GM13976 (cell line): ENCODE data around the gene RAET1G.
"Not testable (repeated sequence)": the region's sequence is repeated elsewhere in the genome, so short reads cannot be mapped to it uniquely, and the experiment has no call there.

Source experiments
- DNase-seq: peaks from one replicate; pipeline ENCODE4 v3.0.0; 2012; ENCODE audit warnings: low spot score
- in situ Hi-C: fragments of 300-500 bp; cut with MboI; formaldehyde crosslinking; loops from one replicate; pipeline ENCODE4 v1.12.0; 2022; ENCODE audit warnings: low sequenced_read_pairs, mixed read lengths, inconsistent platforms; ENCODE audit not compliant: unreplicated experiment
- TF ChIP-seq, protein P1 (sequence below): IDR thresholded peaks from 2 replicates; pipeline ENCODE4 v1.5.1; 2012; ENCODE audit warnings: borderline replicate concordance, mild to moderate bottlenecking; ENCODE audit not compliant: insufficient read depth; ENCODE audit errors: extremely low read depth, missing control alignments, control extremely low read depth

RAET1G gene

DNA sequence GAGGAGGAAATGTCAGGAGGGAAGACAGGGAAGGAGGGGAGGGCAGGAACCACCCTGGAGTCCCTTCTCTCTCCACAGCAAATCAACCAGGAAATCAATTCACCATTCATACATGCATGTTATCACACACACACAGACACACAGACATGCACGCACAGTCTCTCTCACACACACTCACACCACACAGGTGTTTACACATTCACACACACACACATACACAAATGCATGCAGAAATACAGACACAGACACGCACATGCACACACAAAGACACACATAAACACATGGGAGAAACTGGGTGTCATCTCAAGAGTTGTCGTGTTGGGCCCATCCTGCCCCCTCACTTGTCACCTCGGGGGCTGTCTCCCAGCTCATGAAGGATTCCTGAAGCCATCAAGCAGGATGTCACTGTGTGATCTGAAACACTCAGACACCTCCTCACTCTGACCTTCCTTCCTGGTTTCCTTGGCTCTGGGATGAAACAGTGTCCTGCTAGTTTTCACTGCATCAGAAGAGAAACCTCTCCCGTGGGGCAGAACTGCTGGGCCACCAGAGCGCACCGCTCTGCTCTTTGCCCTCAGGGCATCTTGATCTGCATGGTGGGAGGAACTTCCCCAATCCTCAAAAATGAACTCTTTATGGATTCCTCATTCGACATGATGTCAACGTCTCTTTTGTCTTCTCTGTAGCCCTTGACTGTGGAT, 9.2 kb downstream of the RAET1G start:
- DNase-seq, result no peak
- TF ChIP-seq, protein P1, sequence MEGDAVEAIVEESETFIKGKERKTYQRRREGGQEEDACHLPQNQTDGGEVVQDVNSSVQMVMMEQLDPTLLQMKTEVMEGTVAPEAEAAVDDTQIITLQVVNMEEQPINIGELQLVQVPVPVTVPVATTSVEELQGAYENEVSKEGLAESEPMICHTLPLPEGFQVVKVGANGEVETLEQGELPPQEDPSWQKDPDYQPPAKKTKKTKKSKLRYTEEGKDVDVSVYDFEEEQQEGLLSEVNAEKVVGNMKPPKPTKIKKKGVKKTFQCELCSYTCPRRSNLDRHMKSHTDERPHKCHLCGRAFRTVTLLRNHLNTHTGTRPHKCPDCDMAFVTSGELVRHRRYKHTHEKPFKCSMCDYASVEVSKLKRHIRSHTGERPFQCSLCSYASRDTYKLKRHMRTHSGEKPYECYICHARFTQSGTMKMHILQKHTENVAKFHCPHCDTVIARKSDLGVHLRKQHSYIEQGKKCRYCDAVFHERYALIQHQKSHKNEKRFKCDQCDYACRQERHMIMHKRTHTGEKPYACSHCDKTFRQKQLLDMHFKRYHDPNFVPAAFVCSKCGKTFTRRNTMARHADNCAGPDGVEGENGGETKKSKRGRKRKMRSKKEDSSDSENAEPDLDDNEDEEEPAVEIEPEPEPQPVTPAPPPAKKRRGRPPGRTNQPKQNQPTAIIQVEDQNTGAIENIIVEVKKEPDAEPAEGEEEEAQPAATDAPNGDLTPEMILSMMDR, result no peak
- in situ Hi-C loops, result no loop called here

DNA sequence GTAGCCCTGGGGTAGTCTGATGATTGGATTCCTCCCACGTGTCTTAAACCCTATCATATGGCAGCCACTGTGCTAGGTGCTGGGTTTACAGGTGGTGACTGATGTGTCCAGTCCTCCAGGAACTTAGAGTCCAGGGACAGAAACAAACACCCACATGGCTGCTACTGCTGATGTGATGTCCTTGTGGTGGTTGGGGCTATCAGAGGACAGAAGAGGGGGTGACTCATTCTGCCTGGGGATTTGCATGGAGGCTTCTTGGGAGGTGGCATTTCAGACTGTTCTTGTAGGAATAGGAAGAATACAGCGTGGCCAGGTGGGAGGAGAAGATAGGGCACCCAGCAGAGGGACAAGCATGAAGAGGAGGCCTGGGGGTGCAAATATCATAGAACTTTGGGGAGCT, 9.8 kb downstream of the RAET1G start:
- no peak for DNase-seq
- in situ Hi-C loops, result no loop called here
- TF ChIP-seq, protein P1, result no peak

DNA sequence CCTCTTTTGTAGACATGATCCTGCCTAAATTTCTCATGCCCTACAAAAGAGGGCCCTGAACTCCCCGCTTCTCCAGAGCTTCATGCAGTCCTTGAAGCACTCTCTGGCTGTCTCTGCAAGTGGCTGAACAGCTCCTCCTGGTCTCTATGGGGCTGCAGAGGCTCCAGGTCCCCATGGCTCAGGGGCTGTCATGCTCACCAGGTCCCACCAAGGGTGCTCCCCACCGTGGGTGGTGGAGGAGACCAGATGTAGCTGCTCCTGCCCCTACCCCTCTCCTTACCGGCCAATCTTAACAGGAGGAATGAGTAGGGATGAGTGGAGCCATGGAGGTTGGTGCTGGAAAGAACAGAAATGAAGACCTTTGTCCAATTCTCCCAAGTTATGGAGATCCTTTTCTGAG, 10.2 kb downstream of the RAET1G start:
- in situ Hi-C loops, DNase-seq: not testable (repeated sequence)

DNA sequence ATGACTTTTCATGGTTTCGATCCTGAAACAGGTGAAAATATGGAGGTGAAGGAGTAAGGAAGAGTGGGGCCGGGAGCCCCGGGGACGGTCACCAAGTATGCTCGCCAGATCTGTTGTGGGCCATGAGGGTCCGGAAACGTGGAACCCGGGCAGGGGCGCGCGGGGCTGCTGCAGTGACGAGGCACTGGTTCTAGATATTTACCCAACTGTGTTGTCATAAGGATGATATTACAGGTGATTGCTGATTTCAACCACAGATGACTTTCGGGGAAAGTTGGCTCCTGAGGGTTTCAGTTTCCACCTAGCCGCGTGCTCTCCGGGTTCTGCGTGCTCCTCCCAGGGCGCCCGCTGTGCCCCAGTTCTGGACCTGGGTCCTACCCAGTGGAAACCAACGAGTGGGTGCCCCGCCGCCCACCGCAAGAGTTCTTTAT, 12.2 kb downstream of the RAET1G start:
- in situ Hi-C loops, result no loop called here
- DNase-seq, result no peak
- TF ChIP-seq, protein P1, result no peak

DNA sequence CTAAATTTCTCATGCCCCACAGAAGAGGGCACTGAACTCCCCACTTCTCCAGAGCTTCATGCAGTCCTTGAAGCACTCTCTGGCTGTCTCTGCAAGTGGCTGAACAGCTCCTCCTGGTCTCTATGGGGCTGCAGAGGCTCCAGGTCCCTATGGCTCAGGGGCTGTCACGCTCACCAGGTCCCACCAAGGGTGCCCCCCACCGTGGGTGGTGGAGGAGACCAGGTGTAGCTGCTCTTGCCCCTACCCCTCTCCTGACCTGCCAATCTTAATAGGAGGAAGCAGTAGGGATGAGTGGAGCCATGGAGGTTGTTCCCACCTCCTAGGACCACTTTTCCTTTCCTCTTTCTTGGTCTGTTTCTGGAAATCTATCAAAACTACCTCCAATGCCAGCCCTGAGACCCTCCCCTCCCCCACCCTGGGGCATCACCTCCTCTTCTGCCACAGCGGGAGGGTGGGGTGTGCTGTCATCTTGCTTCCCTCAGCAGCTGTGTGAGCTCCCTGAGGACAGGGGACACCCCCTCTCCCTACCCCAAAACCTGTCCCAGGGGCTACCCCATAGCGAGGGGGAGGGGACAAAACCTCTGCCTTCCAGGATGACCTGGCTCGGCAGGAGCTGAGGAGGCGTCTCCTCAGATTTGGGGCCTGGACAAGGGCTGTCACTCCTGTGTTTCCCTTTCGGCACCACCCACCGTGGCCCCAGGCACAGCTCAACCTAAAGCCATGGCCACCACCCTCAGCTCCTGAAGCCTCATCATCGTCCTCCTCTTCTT, 13.0 kb downstream of the RAET1G start:
- no peak for DNase-seq
- TF ChIP-seq, protein P1, result no peak
- in situ Hi-C loops, result no loop called here

DNA sequence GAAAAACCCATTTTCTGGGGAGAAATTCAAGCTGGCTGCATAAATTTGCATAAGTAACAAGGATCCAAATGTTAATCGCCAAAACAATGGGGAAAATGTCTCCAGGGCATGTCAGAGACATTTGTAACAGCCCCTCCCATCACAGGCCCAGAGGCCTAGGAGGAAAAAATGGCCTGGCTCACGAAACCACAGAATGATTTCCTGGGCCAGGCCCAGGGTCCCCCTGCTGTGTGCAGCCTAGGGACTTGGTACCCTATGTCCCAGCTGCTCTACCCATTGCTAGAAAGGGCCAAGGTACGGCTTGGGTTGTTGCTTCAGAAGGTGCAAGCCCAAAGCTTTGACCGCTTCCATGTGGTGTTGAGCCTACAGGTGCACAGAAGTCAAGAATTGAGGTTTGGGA, 14.4 kb downstream of the RAET1G start:
- in situ Hi-C loops, DNase-seq: not testable (repeated sequence)

DNA sequence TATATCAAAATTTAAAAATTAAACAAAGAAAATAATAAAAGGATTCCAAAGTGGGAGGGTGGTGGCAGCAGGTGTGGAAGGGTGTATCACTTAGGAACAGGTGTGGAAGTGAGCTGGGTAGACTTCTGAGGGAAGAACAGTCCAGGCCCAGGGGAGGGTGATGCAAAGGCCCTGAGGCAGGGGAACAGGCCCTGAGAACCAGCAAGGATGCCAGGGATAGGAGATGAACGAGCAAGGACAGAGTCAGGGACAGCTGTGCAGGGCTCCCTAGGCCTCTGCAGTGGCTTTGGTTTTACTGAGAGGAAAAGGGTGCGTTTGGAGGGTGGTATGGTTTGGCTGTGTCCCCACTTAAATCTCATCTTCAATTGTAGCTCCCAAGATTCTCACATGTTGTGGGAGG, 15.6 kb downstream of the RAET1G start:
- TF ChIP-seq, protein P1, result no peak
- in situ Hi-C loops, result no loop called here
- DNase-seq, result no peak
